HepG2 (cell line): Measurements from ENCODE around the gene BLVRB. TPM values are rescaled to one million over a fixed set of nuclear protein-coding genes. Genes with fewer than 3 reads are reported as not detected.

Experiments
- REL ChIP-seq: sonication (generic); formaldehyde crosslinking; conservative IDR thresholded peaks from 2 replicates; pipeline ENCODE4 v1.8.0; 2022; ENCODE audit warnings: mild to moderate bottlenecking, missing genetic modification reagents, moderate library complexity
- SIX4 ChIP-seq: sonication (generic); formaldehyde crosslinking; IDR thresholded peaks from 2 replicates; pipeline ENCODE4 v1.4.0; 2020; ENCODE audit warnings: missing genetic modification reagents
- ZFY ChIP-seq: sonication (generic); formaldehyde crosslinking; IDR thresholded peaks from 2 replicates; pipeline ENCODE4 v1.4.0; 2020; ENCODE audit warnings: missing genetic modification reagents
- ZMYM2 ChIP-seq: sonication (generic); formaldehyde crosslinking; IDR thresholded peaks from 2 replicates; pipeline ENCODE4 v1.8.0; 2022; ENCODE audit warnings: mild to moderate bottlenecking, missing genetic modification reagents
- ZNF24 ChIP-seq: fragments of 450-650 bp; IDR thresholded peaks from 2 replicates; pipeline ENCODE4 v1.6.1; 2017; ENCODE audit warnings: antibody characterized with exemption, mild to moderate bottlenecking
- ZNF558 ChIP-seq: sonication (generic); formaldehyde crosslinking; IDR thresholded peaks from 2 replicates; pipeline ENCODE4 v1.9.0; 2022; ENCODE audit warnings: mild to moderate bottlenecking, missing genetic modification reagents, borderline replicate concordance
- ZNF782 ChIP-seq: sonication (generic); formaldehyde crosslinking; IDR thresholded peaks from 2 replicates; pipeline ENCODE4 v1.4.0; 2020; ENCODE audit warnings: missing genetic modification reagents, mild to moderate bottlenecking, borderline replicate concordance
- polyA plus RNA-seq, 8 experiments: library from polyadenylated mRNA; depleted of rRNA in 3 of 8; stranded (reverse) in 7 of 8; unstranded in 1 of 8; fragments of >200 nt; fragmentation: Illumina TruSeq in 4 of 8; extraction: Trizol in 4 of 8; gene quantifications; 2 replicates each; pipeline versions ENCODE4 v1.2.1 to v1.2.3, GENCODE V29; 2011 to 2016; ENCODE audit warnings: low read depth in 4 of 8, missing spikeins in 1 of 8, mixed read lengths in 1 of 8; ENCODE audit not compliant: insufficient read depth in 1 of 8
- total RNA-seq, 5 experiments: library from RNA; depleted of rRNA; stranded (reverse); fragments of >200 nt; fragmentation: Illumina TruSeq; extraction: Trizol; gene quantifications; 2 replicates each; pipeline ENCODE4 v1.2.3, GENCODE V29; 2016; ENCODE audit warnings: low read depth in 1 of 5
- TF ChIP-seq, protein P1 (sequence below): IDR thresholded peaks from 2 replicates; pipeline ENCODE4 v1.6.1; 2012; ENCODE audit warnings: low read length, improper control_type of control experiment
- TF ChIP-seq, protein P2 (sequence below): fragments of 450-650 bp; IDR thresholded peaks from 2 replicates; pipeline ENCODE4 v1.6.1; 2017
- TF ChIP-seq, protein P3 (sequence below): sonication (generic); formaldehyde crosslinking; IDR thresholded peaks from 2 replicates; pipeline ENCODE4 v1.4.0; 2020; ENCODE audit warnings: missing genetic modification reagents
- TF ChIP-seq, protein P4 (sequence below): sonication (generic); formaldehyde crosslinking; IDR thresholded peaks from 2 replicates; pipeline ENCODE4 v1.5.1; 2020; ENCODE audit warnings: missing genetic modification reagents, mild to moderate bottlenecking, borderline replicate concordance
- TF ChIP-seq, protein P5 (sequence below): sonication (generic); formaldehyde crosslinking; conservative IDR thresholded peaks from 2 replicates; pipeline ENCODE4 v1.8.0; 2022; ENCODE audit warnings: low read depth, missing genetic modification reagents
- TF ChIP-seq, protein P6 (sequence below): fragments of 450-650 bp; IDR thresholded peaks from 2 replicates; pipeline ENCODE4 v1.6.1; 2016

Gene BLVRB
- total and polyA plus RNA-seq, 2 of the 13 experiments (the other 11 are each of a cell fraction or from before 2014, with no cell fraction given), result 25.9 to 51.4 TPM

DNA sequence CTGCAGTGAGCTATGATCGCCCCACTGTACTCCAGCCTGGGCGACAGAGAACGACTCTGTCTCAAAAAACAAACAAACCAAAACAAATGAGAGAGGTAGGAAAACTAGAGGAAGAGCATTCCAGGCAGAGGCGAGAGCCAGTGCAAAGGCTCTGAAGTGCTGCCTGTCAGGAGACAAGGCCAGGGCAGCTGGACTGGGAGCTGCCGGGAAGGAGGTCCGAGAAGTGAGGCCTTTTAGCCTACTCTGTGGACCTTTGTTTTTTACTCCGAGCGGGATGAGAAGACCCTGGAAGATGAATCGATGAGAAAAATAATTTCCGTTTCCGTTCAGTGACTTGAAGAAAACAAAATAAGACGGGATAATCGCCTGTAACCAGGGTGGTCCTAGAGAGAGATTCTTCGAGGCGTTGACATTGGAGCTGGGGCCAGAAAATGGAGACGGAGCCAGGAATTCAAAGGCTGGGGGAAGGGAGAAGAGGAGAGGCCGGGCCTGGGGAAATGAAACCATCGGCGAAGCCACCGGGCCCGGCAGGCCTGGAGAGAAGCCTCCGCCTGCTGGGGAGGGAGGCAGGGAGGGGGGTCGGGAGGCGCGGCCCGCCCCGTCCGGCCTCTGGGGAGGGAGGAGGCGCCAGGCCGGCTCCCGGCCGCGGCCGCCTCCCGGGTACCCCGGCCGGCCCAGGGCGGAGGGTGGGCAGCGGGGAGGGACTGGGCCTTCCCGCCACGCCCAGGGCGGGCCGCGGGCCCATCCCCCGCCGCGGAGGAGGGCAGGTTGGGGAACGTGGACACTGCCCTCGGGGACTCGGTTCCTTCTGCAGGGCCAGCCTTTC lies 31.9 kb downstream of the BLVRB start (continued):
- TF ChIP-seq, protein P1, sequence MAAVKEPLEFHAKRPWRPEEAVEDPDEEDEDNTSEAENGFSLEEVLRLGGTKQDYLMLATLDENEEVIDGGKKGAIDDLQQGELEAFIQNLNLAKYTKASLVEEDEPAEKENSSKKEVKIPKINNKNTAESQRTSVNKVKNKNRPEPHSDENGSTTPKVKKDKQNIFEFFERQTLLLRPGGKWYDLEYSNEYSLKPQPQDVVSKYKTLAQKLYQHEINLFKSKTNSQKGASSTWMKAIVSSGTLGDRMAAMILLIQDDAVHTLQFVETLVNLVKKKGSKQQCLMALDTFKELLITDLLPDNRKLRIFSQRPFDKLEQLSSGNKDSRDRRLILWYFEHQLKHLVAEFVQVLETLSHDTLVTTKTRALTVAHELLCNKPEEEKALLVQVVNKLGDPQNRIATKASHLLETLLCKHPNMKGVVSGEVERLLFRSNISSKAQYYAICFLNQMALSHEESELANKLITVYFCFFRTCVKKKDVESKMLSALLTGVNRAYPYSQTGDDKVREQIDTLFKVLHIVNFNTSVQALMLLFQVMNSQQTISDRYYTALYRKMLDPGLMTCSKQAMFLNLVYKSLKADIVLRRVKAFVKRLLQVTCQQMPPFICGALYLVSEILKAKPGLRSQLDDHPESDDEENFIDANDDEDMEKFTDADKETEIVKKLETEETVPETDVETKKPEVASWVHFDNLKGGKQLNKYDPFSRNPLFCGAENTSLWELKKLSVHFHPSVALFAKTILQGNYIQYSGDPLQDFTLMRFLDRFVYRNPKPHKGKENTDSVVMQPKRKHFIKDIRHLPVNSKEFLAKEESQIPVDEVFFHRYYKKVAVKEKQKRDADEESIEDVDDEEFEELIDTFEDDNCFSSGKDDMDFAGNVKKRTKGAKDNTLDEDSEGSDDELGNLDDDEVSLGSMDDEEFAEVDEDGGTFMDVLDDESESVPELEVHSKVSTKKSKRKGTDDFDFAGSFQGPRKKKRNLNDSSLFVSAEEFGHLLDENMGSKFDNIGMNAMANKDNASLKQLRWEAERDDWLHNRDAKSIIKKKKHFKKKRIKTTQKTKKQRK, result no peak
- TF ChIP-seq, protein P2, sequence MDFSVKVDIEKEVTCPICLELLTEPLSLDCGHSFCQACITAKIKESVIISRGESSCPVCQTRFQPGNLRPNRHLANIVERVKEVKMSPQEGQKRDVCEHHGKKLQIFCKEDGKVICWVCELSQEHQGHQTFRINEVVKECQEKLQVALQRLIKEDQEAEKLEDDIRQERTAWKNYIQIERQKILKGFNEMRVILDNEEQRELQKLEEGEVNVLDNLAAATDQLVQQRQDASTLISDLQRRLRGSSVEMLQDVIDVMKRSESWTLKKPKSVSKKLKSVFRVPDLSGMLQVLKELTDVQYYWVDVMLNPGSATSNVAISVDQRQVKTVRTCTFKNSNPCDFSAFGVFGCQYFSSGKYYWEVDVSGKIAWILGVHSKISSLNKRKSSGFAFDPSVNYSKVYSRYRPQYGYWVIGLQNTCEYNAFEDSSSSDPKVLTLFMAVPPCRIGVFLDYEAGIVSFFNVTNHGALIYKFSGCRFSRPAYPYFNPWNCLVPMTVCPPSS, result no peak
- TF ChIP-seq ZNF558 (CRISPR knock-in tag), result no peak
- no peak for TF ChIP-seq ZNF782
- TF ChIP-seq, protein P3, sequence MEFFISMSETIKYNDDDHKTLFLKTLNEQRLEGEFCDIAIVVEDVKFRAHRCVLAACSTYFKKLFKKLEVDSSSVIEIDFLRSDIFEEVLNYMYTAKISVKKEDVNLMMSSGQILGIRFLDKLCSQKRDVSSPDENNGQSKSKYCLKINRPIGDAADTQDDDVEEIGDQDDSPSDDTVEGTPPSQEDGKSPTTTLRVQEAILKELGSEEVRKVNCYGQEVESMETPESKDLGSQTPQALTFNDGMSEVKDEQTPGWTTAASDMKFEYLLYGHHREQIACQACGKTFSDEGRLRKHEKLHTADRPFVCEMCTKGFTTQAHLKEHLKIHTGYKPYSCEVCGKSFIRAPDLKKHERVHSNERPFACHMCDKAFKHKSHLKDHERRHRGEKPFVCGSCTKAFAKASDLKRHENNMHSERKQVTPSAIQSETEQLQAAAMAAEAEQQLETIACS (CRISPR knock-in tag), result no peak
- TF ChIP-seq SIX4 (CRISPR knock-in tag), result no peak
- TF ChIP-seq, protein P4, sequence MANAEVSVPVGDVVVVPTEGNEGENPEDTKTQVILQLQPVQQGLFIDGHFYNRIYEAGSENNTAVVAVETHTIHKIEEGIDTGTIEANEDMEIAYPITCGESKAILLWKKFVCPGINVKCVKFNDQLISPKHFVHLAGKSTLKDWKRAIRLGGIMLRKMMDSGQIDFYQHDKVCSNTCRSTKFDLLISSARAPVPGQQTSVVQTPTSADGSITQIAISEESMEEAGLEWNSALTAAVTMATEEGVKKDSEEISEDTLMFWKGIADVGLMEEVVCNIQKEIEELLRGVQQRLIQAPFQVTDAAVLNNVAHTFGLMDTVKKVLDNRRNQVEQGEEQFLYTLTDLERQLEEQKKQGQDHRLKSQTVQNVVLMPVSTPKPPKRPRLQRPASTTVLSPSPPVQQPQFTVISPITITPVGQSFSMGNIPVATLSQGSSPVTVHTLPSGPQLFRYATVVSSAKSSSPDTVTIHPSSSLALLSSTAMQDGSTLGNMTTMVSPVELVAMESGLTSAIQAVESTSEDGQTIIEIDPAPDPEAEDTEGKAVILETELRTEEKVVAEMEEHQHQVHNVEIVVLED (CRISPR knock-in tag), result no peak
- peak; percentile 59 for TF ChIP-seq ZFY (CRISPR knock-in tag)
- TF ChIP-seq, protein P5, sequence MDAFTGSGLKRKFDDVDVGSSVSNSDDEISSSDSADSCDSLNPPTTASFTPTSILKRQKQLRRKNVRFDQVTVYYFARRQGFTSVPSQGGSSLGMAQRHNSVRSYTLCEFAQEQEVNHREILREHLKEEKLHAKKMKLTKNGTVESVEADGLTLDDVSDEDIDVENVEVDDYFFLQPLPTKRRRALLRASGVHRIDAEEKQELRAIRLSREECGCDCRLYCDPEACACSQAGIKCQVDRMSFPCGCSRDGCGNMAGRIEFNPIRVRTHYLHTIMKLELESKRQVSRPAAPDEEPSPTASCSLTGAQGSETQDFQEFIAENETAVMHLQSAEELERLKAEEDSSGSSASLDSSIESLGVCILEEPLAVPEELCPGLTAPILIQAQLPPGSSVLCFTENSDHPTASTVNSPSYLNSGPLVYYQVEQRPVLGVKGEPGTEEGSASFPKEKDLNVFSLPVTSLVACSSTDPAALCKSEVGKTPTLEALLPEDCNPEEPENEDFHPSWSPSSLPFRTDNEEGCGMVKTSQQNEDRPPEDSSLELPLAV (CRISPR knock-in tag), result no peak
- TF ChIP-seq ZNF24, result no peak
- no peak for TF ChIP-seq ZMYM2 (CRISPR knock-in tag)
- TF ChIP-seq, protein P6, sequence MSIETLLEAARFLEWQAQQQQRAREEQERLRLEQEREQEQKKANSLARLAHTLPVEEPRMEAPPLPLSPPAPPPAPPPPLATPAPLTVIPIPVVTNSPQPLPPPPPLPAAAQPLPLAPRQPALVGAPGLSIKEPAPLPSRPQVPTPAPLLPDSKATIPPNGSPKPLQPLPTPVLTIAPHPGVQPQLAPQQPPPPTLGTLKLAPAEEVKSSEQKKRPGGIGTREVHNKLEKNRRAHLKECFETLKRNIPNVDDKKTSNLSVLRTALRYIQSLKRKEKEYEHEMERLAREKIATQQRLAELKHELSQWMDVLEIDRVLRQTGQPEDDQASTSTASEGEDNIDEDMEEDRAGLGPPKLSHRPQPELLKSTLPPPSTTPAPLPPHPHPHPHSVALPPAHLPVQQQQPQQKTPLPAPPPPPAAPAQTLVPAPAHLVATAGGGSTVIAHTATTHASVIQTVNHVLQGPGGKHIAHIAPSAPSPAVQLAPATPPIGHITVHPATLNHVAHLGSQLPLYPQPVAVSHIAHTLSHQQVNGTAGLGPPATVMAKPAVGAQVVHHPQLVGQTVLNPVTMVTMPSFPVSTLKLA, result no peak
- no peak for TF ChIP-seq REL (CRISPR knock-in tag)
